HL-60 (cell line): ENCODE results near the gene NPPA.
"Not testable (repeated sequence)": the region's sequence is repeated elsewhere in the genome, so short reads cannot be mapped to it uniquely, and the experiment has no call there.

Source experiments
- DNase-seq, 2 experiments: peaks; one replicate each; pipeline ENCODE4 v3.0.0-alpha.2; 2010 to 2020; ENCODE audit warnings: low read depth in 1 of 2, low spot score in 1 of 2
- H3K27ac ChIP-seq: fragments of 250-450 bp; sonication (Bioruptor Pico); replicated peaks from 2 replicates; pipeline ENCODE4 v1.5.1; 2020; ENCODE audit warnings: mild to moderate bottlenecking, moderate library complexity
- H3K27me3 ChIP-seq: fragments of 250-450 bp; sonication (Bioruptor Pico); 2 replicates; pipeline ENCODE4 v1.5.1; 2021; ENCODE audit warnings: mild to moderate bottlenecking, moderate library complexity; ENCODE audit not compliant: insufficient read depth, poor library complexity, severe bottlenecking
- H3K4me3 ChIP-seq: replicated peaks from 2 replicates; pipeline ENCODE4 v1.5.1; 2011; ENCODE audit warnings: mild to moderate bottlenecking, control low read depth, low read length; ENCODE audit not compliant: insufficient read depth
- CTCF ChIP-seq: IDR thresholded peaks from one replicate; pipeline ENCODE4 v1.5.1; 2011; ENCODE audit warnings: low read length, control low read depth, inconsistent platforms; ENCODE audit not compliant: insufficient read depth
- GABPA ChIP-seq: IDR thresholded peaks from 2 replicates; pipeline ENCODE4 v1.6.1; 2012; ENCODE audit warnings: low read depth
- POLR2AphosphoS5 ChIP-seq: IDR thresholded peaks from 2 replicates; pipeline ENCODE4 v1.6.1; 2012; ENCODE audit warnings: low read depth
- REST ChIP-seq: IDR thresholded peaks from 2 replicates; pipeline ENCODE4 v1.6.1; 2012; ENCODE audit warnings: low read depth; ENCODE audit not compliant: insufficient replicate concordance
- SPI1 ChIP-seq: IDR thresholded peaks from 2 replicates; pipeline ENCODE4 v1.6.1; 2012; ENCODE audit warnings: low read depth, mild to moderate bottlenecking, borderline replicate concordance

The NPPA gene

GRCh38 chr1:11806307-11806936 lies 41.2 kb downstream of the NPPA start:
- H3K27ac ChIP-seq, result peak overlapping the region; percentile 77
- peak overlapping the region; percentile 58 for H3K4me3 ChIP-seq
- TF ChIP-seq SPI1 (no peak), REST (no peak), GABPA (no peak), CTCF (no peak), POLR2AphosphoS5 (no peak)
- H3K27me3 ChIP-seq, result no peaks in the 10 kb centered on the region
- DNase-seq, result peak; percentile 29 to 60

- TF ChIP-seq CTCF, result no peak
- TF ChIP-seq REST, result no peak
- TF ChIP-seq POLR2AphosphoS5, result peak; percentile 57; the same call in 1 of the 2 replicates
- TF ChIP-seq GABPA, result peak; percentile 85
- no peak for TF ChIP-seq SPI1
Measured at GRCh38 chr1:11805422-11806306, 41.9 kb downstream of the NPPA start, which contains the start of the genes CLCN6 and MTHFR. Gene CLCN6 (plus strand): TSS chr1:11806191. CDS start chr1:11806263, 72 bp downstream. Gene MTHFR (minus strand): TSS chr1:11805964. CDS start chr1:11803116, 2,848 bp downstream.

GRCh38 chr1:11804666-11805421 lies 42.7 kb downstream of the NPPA start:
- Histone ChIP-seq H3K27ac (peak overlapping the region; percentile 77), H3K4me3 (peak overlapping the region; percentile 58), H3K27me3 (no peaks in the 10 kb centered on the region)
- no peak for TF ChIP-seq REST
- no peak for TF ChIP-seq GABPA
- TF ChIP-seq POLR2AphosphoS5, result no peak
- no peak for TF ChIP-seq SPI1
- no peak for TF ChIP-seq CTCF
- peak; percentile 33 to 45 for DNase-seq

More at GRCh38 chr1:11805422-11806306, 41.9 kb downstream of the NPPA start, which contains the start of the genes CLCN6 and MTHFR:
- H3K27me3 ChIP-seq, result no peaks in the 10 kb centered on the region
- peak; percentile 99 to 100 for DNase-seq
- peak within 1 kb of the TSS; percentile 77 for H3K27ac ChIP-seq
- peak within 1 kb of the TSS; percentile 58 for H3K4me3 ChIP-seq

- H3K27ac ChIP-seq, H3K4me3 ChIP-seq: not testable (repeated sequence)
Measured at GRCh38 chr1:11803924-11804665, 43.5 kb downstream of the NPPA start.

More at GRCh38 chr1:11803924-11804665, 43.5 kb downstream of the NPPA start:
- not testable (repeated sequence) for DNase-seq, H3K27me3 ChIP-seq
